Tracheal epithelial cell (primary cell): ENCODE measurements around the gene SNAI1. TPM values are rescaled to one million over a fixed set of nuclear protein-coding genes. Genes with fewer than 3 reads are reported as not detected.

ENCODE experiments used
- total RNA-seq: library from RNA; depleted of rRNA; stranded (reverse); fragments of >200 nt; gene quantifications from 2 replicates; pipeline ENCODE4 v1.2.1, GENCODE V29; 2014

The SNAI1 gene
- total RNA-seq: not detected in 2 replicates

DNA sequence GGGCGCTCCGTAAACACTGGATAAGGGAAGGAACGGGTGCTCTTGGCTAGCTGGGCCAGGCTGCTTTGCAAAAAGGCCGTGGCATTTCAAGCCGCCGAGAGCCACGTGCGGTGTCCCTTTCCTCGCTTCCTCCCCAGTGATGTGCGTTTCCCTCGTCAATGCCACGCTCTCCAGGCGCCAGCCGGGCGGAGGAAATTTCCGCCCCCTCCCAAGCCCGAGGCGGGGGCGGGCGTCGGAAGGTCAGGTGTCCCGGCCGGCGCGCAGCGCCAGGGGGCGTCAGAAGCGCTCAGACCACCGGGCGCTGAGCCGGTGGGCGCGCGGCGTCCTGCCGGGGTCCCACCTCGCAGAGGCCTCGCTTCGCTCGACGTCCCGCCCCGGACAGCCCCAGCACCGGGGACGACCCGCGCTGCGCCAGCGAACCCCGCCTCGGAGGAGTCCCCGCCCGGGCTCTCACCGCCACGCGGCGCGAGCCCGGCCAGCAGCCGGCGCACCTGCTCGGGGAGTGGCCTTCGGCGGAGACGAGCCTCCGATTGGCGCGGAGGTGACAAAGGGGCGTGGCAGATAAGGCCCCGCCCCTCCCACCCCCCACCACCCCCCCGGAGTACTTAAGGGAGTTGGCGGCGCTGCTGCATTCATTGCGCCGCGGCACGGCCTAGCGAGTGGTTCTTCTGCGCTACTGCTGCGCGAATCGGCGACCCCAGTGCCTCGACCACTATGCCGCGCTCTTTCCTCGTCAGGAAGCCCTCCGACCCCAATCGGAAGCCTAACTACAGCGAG is at the start of gene SNAI1:
Gene SNAI1, plus strand, starts transcription at position 635 of the 777 bp plus-strand sequence. Its CDS starts 80 bp downstream, at position 715.

DNA sequence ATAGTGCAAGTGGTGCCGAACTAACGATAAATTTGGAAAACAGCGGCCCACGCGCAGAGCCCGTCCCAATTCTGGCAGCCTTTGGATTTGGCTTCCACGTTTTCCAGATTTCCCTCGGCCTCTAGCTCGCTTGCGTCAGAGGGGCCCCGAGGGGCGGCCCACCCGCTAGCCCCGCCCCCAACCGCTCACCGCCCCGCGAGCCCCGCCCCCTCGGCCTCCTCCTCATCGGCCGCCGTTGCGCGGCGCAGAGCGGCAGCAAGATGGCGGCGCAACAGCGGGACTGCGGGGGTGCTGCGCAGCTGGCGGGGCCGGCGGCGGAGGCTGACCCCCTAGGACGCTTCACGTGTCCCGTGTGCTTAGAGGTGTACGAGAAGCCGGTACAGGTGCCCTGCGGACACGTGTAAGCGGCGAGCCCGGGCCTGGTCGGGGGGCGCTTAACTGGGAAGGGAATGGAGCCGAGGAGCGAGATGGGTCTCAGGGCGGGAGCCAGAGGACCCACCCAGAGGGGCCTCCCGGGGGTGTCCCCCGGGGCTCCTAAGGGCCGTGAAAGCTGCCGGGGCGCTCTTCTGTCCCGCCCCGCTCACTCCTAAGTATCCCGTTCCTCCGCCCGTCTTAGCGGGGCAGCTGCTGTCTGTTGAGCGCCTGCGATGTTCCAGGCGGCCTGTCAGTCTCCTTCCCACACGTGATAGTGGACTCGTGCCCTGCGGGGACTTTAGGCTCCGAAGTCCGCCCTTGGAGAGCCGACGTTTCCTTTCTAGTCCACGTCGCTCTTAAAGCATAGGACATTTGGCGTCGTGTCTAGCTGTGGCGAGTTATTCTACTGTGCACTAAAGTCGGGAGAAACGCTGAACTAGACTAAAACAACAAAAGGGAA is 46.4 kb upstream of the SNAI1 start, which contains the start of gene RNF114:
Gene RNF114, plus strand, starts transcription at position 245 of the 874 bp plus-strand sequence. Its CDS starts 16 bp downstream, at position 261.

Other genes starting within 250 kb of the SNAI1 start
- 2.1 and 3.6 TPM in 2 replicates for gene SLC9A8, start 170.2 kb upstream of the SNAI1 start, total RNA-seq
- gene SPATA2, start 67.5 kb upstream of the SNAI1 start, total RNA-seq: 0.96 and 1.1 TPM in 2 replicates
- gene RNF114, start 46.6 kb upstream of the SNAI1 start, total RNA-seq: 105 and 135 TPM in 2 replicates
- 14.9 and 21.7 TPM in 2 replicates for gene UBE2V1, start 130.2 kb downstream of the SNAI1 start, total RNA-seq
- 20.2 and 42.9 TPM in 2 replicates for gene PEDS1, start 170.7 kb downstream of the SNAI1 start, total RNA-seq
- gene CEBPB, start 207.8 kb downstream of the SNAI1 start, total RNA-seq: 155 and 193 TPM in 2 replicates